PC-9 (cell line): ENCODE results near the gene ZMYND19. TPM values are rescaled to one million over a fixed set of nuclear protein-coding genes. Genes with fewer than 3 reads are reported as not detected.
A peak's percentile ranks its signal among the peaks of the same experiment; 100 is the strongest.

Source experiments
- BruUV-seq: library from RNA; stranded (reverse); fragments of 400-500 nt; replicated peaks from 2 replicates; lab custom pipeline; 2021; lab: Mats Ljungman, UMichigan
- CTCF ChIA-PET: fragments of 300-600 bp; sonication (Branson Sonifier 250); formaldehyde crosslinking; loops from one replicate; lab custom pipeline; 2022; ENCODE audit warnings: antibody characterized with exemption; lab: Charles Lee
- POLR2A ChIA-PET: fragments of 300-600 bp; sonication (Branson Sonifier 250); formaldehyde crosslinking; loops from one replicate; lab custom pipeline; 2022; ENCODE audit warnings: antibody characterized with exemption; ENCODE audit not compliant: unreplicated experiment; lab: Charles Lee
- DNase-seq, 2 experiments: peaks; one replicate each; pipeline versions ENCODE4 v3.0.0 to v3.0.0-alpha.2; 2015 to 2022; ENCODE audit warnings: mixed read lengths in 1 of 2
- H2AFZ ChIP-seq: fragments of 200-600 bp; sonication (generic); 2 replicates; pipeline ENCODE4 v1.8.1; 2017; ENCODE audit warnings: antibody characterized with exemption
- H3F3A ChIP-seq: fragments of 200-600 bp; sonication (generic); 2 replicates; pipeline ENCODE4 v1.8.1; 2017; ENCODE audit warnings: antibody characterized with exemption, mild to moderate bottlenecking, low read depth; ENCODE audit not compliant: insufficient read depth
- H3K27ac ChIP-seq: fragments of 200-600 bp; sonication (generic); 2 replicates; pipeline ENCODE4 v1.6.1; 2016; ENCODE audit warnings: mixed run types
- H3K27me3 ChIP-seq: fragments of 200-600 bp; sonication (generic); 2 replicates; pipeline ENCODE4 v1.6.1; 2016; ENCODE audit warnings: low read depth, mixed run types; ENCODE audit not compliant: insufficient read depth
- H3K36me3 ChIP-seq: fragments of 200-600 bp; sonication (generic); 2 replicates; pipeline ENCODE4 v1.6.1; 2016; ENCODE audit warnings: low read depth, mixed run types
- H3K4me1 ChIP-seq: fragments of 200-600 bp; sonication (generic); replicated peaks from 2 replicates; pipeline ENCODE4 v1.6.1; 2016; ENCODE audit warnings: mixed run types; ENCODE audit not compliant: insufficient read depth
- H3K4me2 ChIP-seq: fragments of 200-600 bp; sonication (generic); 2 replicates; pipeline ENCODE4 v1.6.1; 2017; ENCODE audit warnings: mixed run types
- H3K4me3 ChIP-seq: fragments of 200-600 bp; sonication (generic); 2 replicates; pipeline ENCODE4 v1.6.1; 2016; ENCODE audit warnings: mixed run types
- H3K79me2 ChIP-seq: fragments of 200-600 bp; sonication (generic); 2 replicates; pipeline ENCODE4 v1.6.1; 2017; ENCODE audit warnings: low read depth, mixed run types
- H3K9me2 ChIP-seq: fragments of 200-600 bp; sonication (generic); 2 replicates; pipeline ENCODE4 v1.8.1; 2017; ENCODE audit warnings: mild to moderate bottlenecking; ENCODE audit not compliant: insufficient read depth
- H3K9me3 ChIP-seq: fragments of 200-600 bp; sonication (generic); 2 replicates; pipeline ENCODE4 v1.8.1; 2016; ENCODE audit warnings: low read depth; ENCODE audit not compliant: insufficient read depth
- H4K20me1 ChIP-seq: fragments of 200-600 bp; sonication (generic); 2 replicates; pipeline ENCODE4 v1.8.1; 2017; ENCODE audit not compliant: insufficient read depth
- CTCF ChIP-seq: fragments of 200-600 bp; sonication (generic); conservative IDR thresholded peaks from 2 replicates; pipeline ENCODE4 v1.6.1; 2017; ENCODE audit warnings: mixed run types, antibody characterized with exemption, mild to moderate bottlenecking, moderate library complexity
- EZH2 ChIP-seq: fragments of 200-600 bp; sonication (generic); IDR thresholded peaks from 2 replicates; pipeline ENCODE4 v1.8.0; 2017; ENCODE audit warnings: antibody characterized with exemption, low read depth
- intact Hi-C: fragments of 100-400 bp; cut with micrococcal nuclease; formaldehyde crosslinking; loops from one replicate; pipeline ENCODE4 v1.10.0; 2022; ENCODE audit not compliant: unreplicated experiment
- total RNA-seq: library from RNA; stranded (reverse); gene quantifications from 2 replicates; pipeline ENCODE4 v1.2.3, GENCODE V29; 2021

Gene ZMYND19
- total RNA-seq, 1 experiment from 2014 or later = 47.7 TPM

GRCh38 chr9:137604345-137605086 is 14.2 kb upstream of the ZMYND19 start:
- H3K4me2 ChIP-seq = peak overlapping the region; percentile 63
- H3K27ac ChIP-seq = no peak overlapping the region
- intact Hi-C loops = loop anchor here (1.0 to 2.0 kb wide), 2 partner anchors 14 kb away; partner anchors contain the start of gene ZMYND19
- no TSS peak for BruUV-seq
- H3K79me2 ChIP-seq = peaks cover 35% of the 10 kb centered on the region
- peak in 1 of 2 experiments; percentile 23 for DNase-seq
- H3K4me3 ChIP-seq = peak overlapping the region; percentile 29; the same call in 1 of the 2 replicates
- H3K9me3 ChIP-seq = no peaks in the 10 kb centered on the region
- peaks cover 29% of the 10 kb centered on the region for H3K4me1 ChIP-seq
- no peaks in the 10 kb centered on the region for H3K36me3 ChIP-seq
- ChIA-PET CTCF (interaction anchor here (1.2 kb wide), 1 partner anchor 13 kb away, joined by 5 read pairs; no protein-coding TSS in a partner anchor), POLR2A (interaction anchor here (0.6 to 1.0 kb wide), 2 partner anchors 14 to 364 kb away, joined by 6 read pairs; partner anchors contain the start of gene EHMT1)
- H3K27me3 ChIP-seq = no peaks in the 10 kb centered on the region
- H3K9me2 ChIP-seq = no peaks in the 10 kb centered on the region
- no peak overlapping the region for H2AFZ ChIP-seq
- H4K20me1 ChIP-seq = peaks cover 7% of the 10 kb centered on the region; the same call in 1 of the 2 replicates
- TF ChIP-seq CTCF (no peak), EZH2 (no peak)
- peaks cover 19% of the 10 kb centered on the region; the same call in 1 of the 2 replicates for H3F3A ChIP-seq

- intact Hi-C loops = loop anchor here (2.0 kb wide), 1 partner anchor 13 kb away; the partner anchor contains the start of gene ZMYND19
- Histone ChIP-seq H3K9me3 (no peaks in the 10 kb centered on the region), H3F3A (peaks cover 14% of the 10 kb centered on the region; the same call in 1 of the 2 replicates), H3K36me3 (no peaks in the 10 kb centered on the region), H3K4me1 (peaks cover 23% of the 10 kb centered on the region), H3K27me3 (no peaks in the 10 kb centered on the region), H4K20me1 (peaks cover 7% of the 10 kb centered on the region; the same call in 1 of the 2 replicates), H3K79me2 (peaks cover 29% of the 10 kb centered on the region), H3K4me2 (no peak overlapping the region), H3K27ac (no peak overlapping the region), H3K4me3 (no peak overlapping the region), H3K9me2 (no peaks in the 10 kb centered on the region), H2AFZ (no peak overlapping the region)
- peak in 1 of 2 experiments; percentile 18 for DNase-seq
- TF ChIP-seq EZH2 (no peak), CTCF (no peak)
- POLR2A ChIA-PET = no interaction called here
- CTCF ChIA-PET = no interaction called here
- no TSS peak for BruUV-seq
Measured at GRCh38 chr9:137603879-137604278, 13.6 kb upstream of the ZMYND19 start.

- H3K36me3 ChIP-seq = no peaks in the 10 kb centered on the region
- H3K27ac ChIP-seq = no peak overlapping the region
- ChIA-PET POLR2A (no interaction called here), CTCF (interaction anchor here (0.7 kb wide), 1 partner anchor 23 kb away, joined by 6 read pairs; no protein-coding TSS in a partner anchor)
- intact Hi-C loops = no loop called here
- H3K9me2 ChIP-seq = no peaks in the 10 kb centered on the region
- peak in 1 of 2 experiments; percentile 29 for DNase-seq
- peaks cover 7% of the 10 kb centered on the region; the same call in 1 of the 2 replicates for H4K20me1 ChIP-seq
- H3K9me3 ChIP-seq = no peaks in the 10 kb centered on the region
- TF ChIP-seq CTCF (no peak), EZH2 (no peak)
- no TSS peak for BruUV-seq
- peaks cover 14% of the 10 kb centered on the region; the same call in 1 of the 2 replicates for H3F3A ChIP-seq
- H3K4me1 ChIP-seq = peaks cover 11% of the 10 kb centered on the region
- H3K4me2 ChIP-seq = no peak overlapping the region
- H3K79me2 ChIP-seq = peaks cover 16% of the 10 kb centered on the region
- H2AFZ ChIP-seq = no peak overlapping the region
- H3K4me3 ChIP-seq = no peak overlapping the region
- H3K27me3 ChIP-seq = no peaks in the 10 kb centered on the region
Measured at GRCh38 chr9:137602661-137603060, 12.3 kb upstream of the ZMYND19 start.
